ENCODE data around the gene CYP1A1.

- no peak for TF ChIP-seq ARHGAP35 (CRISPR knock-in tag; IDR thresholded peaks at IDR 0.05; ENCODE audit: borderline replicate concordance)
- TF ChIP-seq POLR2AphosphoS5 (IDR thresholded peaks at IDR 0.05; ENCODE audit: low read depth, low read length) = no peak
- no peak for TF ChIP-seq CTCF (CRISPR knock-in tag; IDR thresholded peaks at IDR 0.05)
These were observed 44.9 kb downstream of the CYP1A1 start for GRCh38 chr15:74680456-74680855.
